Activated T-helper 2 cell treated with anti-CD3 and anti-CD28 coated beads, Interferon-gamma antibody, Interleukin-2, Interleukin-4, amounts not matched to agents 10 μg/mL and 5 μg/mL and 100 μg/mL, durations not matched to agents 14 hours and 24 hours and 36 hours (primary cell): ENCODE data around the gene DMAP1. TPM values are rescaled to one million over a fixed set of nuclear protein-coding genes. Genes with fewer than 3 reads are reported as not detected.

Experiments
- DNase-seq: peaks from one replicate; pipeline ENCODE4 v3.0.0; 2021; ENCODE audit warnings: low spot score
- H3K27ac Mint-ChIP-seq: one replicate; pipeline ENCODE4 v1.8.0; 2021; ENCODE audit warnings: mixed read lengths
- H3K27me3 Mint-ChIP-seq: one replicate; pipeline ENCODE4 v1.8.0; 2021; ENCODE audit warnings: low read depth, mixed read lengths
- H3K36me3 Mint-ChIP-seq: one replicate; pipeline ENCODE4 v1.8.0; 2021; ENCODE audit warnings: low read depth, mixed read lengths
- H3K4me1 Mint-ChIP-seq: one replicate; pipeline ENCODE4 v1.8.0; 2021; ENCODE audit warnings: low read depth, mixed read lengths
- H3K4me3 Mint-ChIP-seq: one replicate; pipeline ENCODE4 v1.8.0; 2021; ENCODE audit warnings: low read depth, mild to moderate bottlenecking, moderate library complexity, mixed read lengths
- H3K9me3 Mint-ChIP-seq: one replicate; pipeline ENCODE4 v1.8.0; 2021; ENCODE audit warnings: mixed read lengths
- intact Hi-C: fragments of 100-400 bp; cut with micrococcal nuclease; formaldehyde crosslinking; loops from one replicate; pipeline ENCODE4 v1.15.1; 2023
- total RNA-seq: library from RNA; stranded (reverse); gene quantifications from 2 replicates; pipeline ENCODE4 v1.2.3, GENCODE V29; 2022

The DMAP1 gene
- total RNA-seq, 1 donor from 2014 or later, result 32.8 TPM

GRCh38 chr1:44263568-44264450, 50.5 kb downstream of the DMAP1 start:
- Mint-ChIP-seq H3K27ac (no peak overlapping the region), H3K27me3 (no peaks in the 10 kb centered on the region)

GRCh38 chr1:44264451-44264771, 51.1 kb downstream of the DMAP1 start:
- H3K9me3 Mint-ChIP-seq, result no peaks in the 10 kb centered on the region
- peaks cover 1% of the 10 kb centered on the region for H3K4me1 Mint-ChIP-seq
- no peak overlapping the region for H3K4me3 Mint-ChIP-seq
- H3K27me3 Mint-ChIP-seq, result no peaks in the 10 kb centered on the region
- H3K36me3 Mint-ChIP-seq, result no peaks in the 10 kb centered on the region
- intact Hi-C loops, result no loop called here
- DNase-seq, result no peak
- H3K27ac Mint-ChIP-seq, result no peak overlapping the region

More at GRCh38 chr1:44263568-44264450, 50.5 kb downstream of the DMAP1 start:
- DNase-seq, result no peak
- Mint-ChIP-seq H3K4me1 (peaks cover 1% of the 10 kb centered on the region), H3K9me3 (no peaks in the 10 kb centered on the region), H3K4me3 (no peak overlapping the region), H3K36me3 (no peaks in the 10 kb centered on the region)
- intact Hi-C loops, result no loop called here

- intact Hi-C loops, result no loop called here
- Mint-ChIP-seq H3K4me1 (peaks cover 1% of the 10 kb centered on the region), H3K4me3 (no peak overlapping the region), H3K27me3 (no peaks in the 10 kb centered on the region), H3K9me3 (no peaks in the 10 kb centered on the region), H3K27ac (no peak overlapping the region), H3K36me3 (no peaks in the 10 kb centered on the region)
- DNase-seq, result no peak
Measured at GRCh38 chr1:44265656-44266358, 52.5 kb downstream of the DMAP1 start.

- no peaks in the 10 kb centered on the region for H3K36me3 Mint-ChIP-seq
- intact Hi-C loops, result no loop called here
- H3K4me3 Mint-ChIP-seq, result no peak overlapping the region
- H3K4me1 Mint-ChIP-seq, result peaks cover 1% of the 10 kb centered on the region
- DNase-seq, result no peak
- H3K27me3 Mint-ChIP-seq, result no peaks in the 10 kb centered on the region
- H3K27ac Mint-ChIP-seq, result no peak overlapping the region
- no peaks in the 10 kb centered on the region for H3K9me3 Mint-ChIP-seq
Measured at GRCh38 chr1:44266400-44267344, 53.4 kb downstream of the DMAP1 start.

GRCh38 chr1:44267438-44267837, 54.2 kb downstream of the DMAP1 start:
- Mint-ChIP-seq H3K36me3 (no peaks in the 10 kb centered on the region), H3K4me1 (peaks cover 1% of the 10 kb centered on the region), H3K9me3 (no peaks in the 10 kb centered on the region), H3K27me3 (no peaks in the 10 kb centered on the region), H3K4me3 (no peak overlapping the region), H3K27ac (no peak overlapping the region)
- intact Hi-C loops, result no loop called here
- no peak for DNase-seq

GRCh38 chr1:44268054-44268453, 54.8 kb downstream of the DMAP1 start:
- intact Hi-C loops, result no loop called here
- no peaks in the 10 kb centered on the region for H3K27me3 Mint-ChIP-seq
- H3K4me1 Mint-ChIP-seq, result peaks cover 1% of the 10 kb centered on the region

More at GRCh38 chr1:44268054-44268453, 54.8 kb downstream of the DMAP1 start:
- no peak for DNase-seq
- Mint-ChIP-seq H3K4me3 (no peak overlapping the region), H3K36me3 (no peaks in the 10 kb centered on the region), H3K27ac (no peak overlapping the region), H3K9me3 (no peaks in the 10 kb centered on the region)

Other genes starting within 250 kb of the DMAP1 start
- gene DPH2, start 243.5 kb upstream of the DMAP1 start, total RNA-seq, result 48.2 and 49.5 TPM in 2 replicates
- 156 and 160 TPM in 2 replicates for gene ATP6V0B, start 238.5 kb upstream of the DMAP1 start, total RNA-seq
- 53.9 and 57.7 TPM in 2 replicates for gene B4GALT2, start 234.3 kb upstream of the DMAP1 start, total RNA-seq
- gene CCDC24, start 221.9 kb upstream of the DMAP1 start, total RNA-seq, result 2.1 and 2.3 TPM in 2 replicates
- 2.1 and 3.2 TPM in 2 replicates for gene SLC6A9, start 182.0 kb upstream of the DMAP1 start, total RNA-seq
- gene KLF17, start 94.7 kb upstream of the DMAP1 start, total RNA-seq, result not detected in 2 replicates
- not detected in 2 replicates for gene KLF18, start 71.8 kb upstream of the DMAP1 start, total RNA-seq
- gene ERI3, start 141.8 kb downstream of the DMAP1 start, total RNA-seq, result 40.6 and 43.5 TPM in 2 replicates
- 88.0 and 89.5 TPM in 2 replicates for gene RNF220, start 191.8 kb downstream of the DMAP1 start, total RNA-seq